Endothelial cell of umbilical vein (primary cell): Measurements from ENCODE around the gene HNRNPM. TPM values are rescaled to one million over a fixed set of nuclear protein-coding genes. Genes with fewer than 3 reads are reported as not detected.

Experiments
- BruUV-seq: library from RNA; stranded (reverse); fragments of 400-500 nt; replicated peaks from 2 replicates; lab custom pipeline; 2021; lab: Mats Ljungman, UMichigan
- CTCF ChIA-PET: fragments of 300-600, 350-600 bp; sonication (Branson Sonifier 250); formaldehyde crosslinking; loops from one replicate; lab custom pipeline; 2021; ENCODE audit warnings: antibody characterized with exemption, inconsistent platforms; lab: Charles Lee
- POLR2A ChIA-PET: fragments of 300-600, 350-600 bp; sonication (Branson Sonifier 250); formaldehyde crosslinking; loops from one replicate; lab custom pipeline; 2021; ENCODE audit warnings: antibody characterized with exemption, inconsistent platforms; lab: Charles Lee
- DNase-seq: peaks from one replicate; pipeline ENCODE4 v3.0.0-alpha.2; 2011; ENCODE audit warnings: low read depth, low spot score
- FAIRE-seq: peaks from 2 replicates; lab custom pipeline; 2011; peaks lifted over from hg19 to GRCh38; lab: Jason Lieb, UNC
- H2AFZ ChIP-seq: 2 replicates; pipeline ENCODE4 v1.6.0; 2012; ENCODE audit warnings: low read depth, low read length, control low read depth, inconsistent platforms
- H3K27ac ChIP-seq: 2 replicates; pipeline ENCODE4 v1.5.1; 2011; ENCODE audit warnings: low read depth, mild to moderate bottlenecking, control low read depth, low read length, moderate library complexity; ENCODE audit not compliant: insufficient read depth
- H3K27me3 ChIP-seq, 2 experiments: 2 replicates each; pipeline versions ENCODE4 v1.6.0 to v1.6.1; 2011; ENCODE audit warnings: low read length in 2 of 2, mixed read lengths in 1 of 2; ENCODE audit not compliant: control insufficient read depth in 2 of 2, insufficient read depth in 2 of 2
- H3K36me3 ChIP-seq, 2 experiments: 2 replicates in 1 of 2; 3 replicates in 1 of 2; pipeline ENCODE4 v1.5.1; 2011; ENCODE audit warnings: low read length in 2 of 2, mild to moderate bottlenecking in 1 of 2, moderate library complexity in 1 of 2; ENCODE audit not compliant: control insufficient read depth in 2 of 2, insufficient read depth in 2 of 2; ENCODE audit errors: extremely low read depth in 1 of 2
- H3K4me1 ChIP-seq: 3 replicates; pipeline ENCODE4 v1.5.1; 2011; ENCODE audit warnings: mild to moderate bottlenecking, low read length; ENCODE audit not compliant: control insufficient read depth, insufficient read depth; ENCODE audit errors: extremely low read depth
- H3K4me2 ChIP-seq: 2 replicates; pipeline ENCODE4 v1.6.1; 2011; ENCODE audit warnings: low read length, control low read depth, mixed read lengths; ENCODE audit not compliant: insufficient read depth
- H3K4me3 ChIP-seq, 3 experiments: fragments of 200-600 bp in 1 of 3; sonication (generic), shearing (Covaris generic) in 1 of 3; replicated peaks in 1 of 3; 2 replicates each; pipeline ENCODE4 v1.5.1; 2011 to 2016; ENCODE audit warnings: control low read depth in 3 of 3, low read length in 3 of 3, mild to moderate bottlenecking in 2 of 3, inconsistent platforms in 1 of 3, low read depth in 1 of 3, moderate library complexity in 1 of 3; ENCODE audit not compliant: insufficient read depth in 1 of 3
- H3K79me2 ChIP-seq: 2 replicates; pipeline ENCODE4 v1.6.0; 2012; ENCODE audit warnings: low read length, inconsistent platforms; ENCODE audit not compliant: control insufficient read depth, insufficient read depth
- H3K9ac ChIP-seq: replicated peaks from 2 replicates; pipeline ENCODE3; 2011; ENCODE audit warnings: low read length, control low read depth; ENCODE audit not compliant: insufficient read depth; ENCODE audit errors: extremely low read depth
- H3K9me1 ChIP-seq: replicated peaks from 3 replicates; pipeline ENCODE4 v1.6.0; 2011; ENCODE audit warnings: mild to moderate bottlenecking, low read length; ENCODE audit not compliant: control insufficient read depth, insufficient read depth; ENCODE audit errors: extremely low read depth
- H3K9me3 ChIP-seq: replicated peaks from 2 replicates; pipeline ENCODE4 v1.5.1; 2012; ENCODE audit warnings: low read length, inconsistent platforms; ENCODE audit not compliant: control insufficient read depth, insufficient read depth
- H4K20me1 ChIP-seq: replicated peaks from 2 replicates; pipeline ENCODE3; 2011; ENCODE audit warnings: mild to moderate bottlenecking, low read length; ENCODE audit not compliant: control insufficient read depth, insufficient read depth; ENCODE audit errors: extremely low read depth
- CTCF ChIP-seq, 2 donors: IDR thresholded peaks; 1 replicate in 1 of 2; 2 replicates in 1 of 2; pipeline ENCODE4 v1.5.1; 2011; ENCODE audit warnings: low read length in 2 of 2, mild to moderate bottlenecking in 2 of 2, moderate library complexity in 2 of 2, control low read depth in 1 of 2, inconsistent platforms in 1 of 2, low read depth in 1 of 2; ENCODE audit not compliant: insufficient read depth in 1 of 2; ENCODE audit errors: extremely low read depth in 1 of 2
- EZH2 ChIP-seq: IDR thresholded peaks from 2 replicates; pipeline ENCODE4 v1.6.1; 2012; ENCODE audit warnings: borderline replicate concordance, low read depth, mild to moderate bottlenecking, moderate library complexity, low read length, inconsistent platforms; ENCODE audit not compliant: severe bottlenecking
- FOS ChIP-seq: IDR thresholded peaks from 2 replicates; pipeline ENCODE4 v1.6.1; 2011; ENCODE audit warnings: mild to moderate bottlenecking, low read length, moderate library complexity, borderline replicate concordance; ENCODE audit not compliant: insufficient read depth
- GATA2 ChIP-seq: IDR thresholded peaks from 2 replicates; pipeline ENCODE4 v1.7.0; 2011; ENCODE audit warnings: low read depth, mild to moderate bottlenecking, moderate library complexity, mixed read lengths, low read length; ENCODE audit not compliant: insufficient read length, insufficient read depth
- JUN ChIP-seq: IDR thresholded peaks from 2 replicates; pipeline ENCODE4 v1.6.1; 2011; ENCODE audit warnings: borderline replicate concordance, low read depth; ENCODE audit not compliant: insufficient read length, insufficient read depth
- POLR2A ChIP-seq: IDR thresholded peaks from 2 replicates; pipeline ENCODE4 v1.6.1; 2012; ENCODE audit warnings: low read depth, mild to moderate bottlenecking, control low read depth, low read length
- POLR2AphosphoS5 ChIP-seq: IDR thresholded peaks from 2 replicates; pipeline ENCODE4 v1.6.1; 2012; ENCODE audit warnings: low read depth, mild to moderate bottlenecking, control low read depth, low read length, moderate library complexity; ENCODE audit not compliant: insufficient read depth
- dilution Hi-C: fragments of 300-500 bp; cut with MboI; formaldehyde crosslinking; loops from one replicate; pipeline ENCODE4 v1.15.0; 2019; ENCODE audit warnings: low sequenced_read_pairs; ENCODE audit not compliant: extremely low pct_ligation_motif_present
- intact Hi-C: fragments of 100-400 bp; cut with micrococcal nuclease; formaldehyde crosslinking; loops from one replicate; pipeline ENCODE4 v1.10.0; 2022
- polyA plus RNA-seq, 4 experiments: library from polyadenylated mRNA; depleted of rRNA in 3 of 4; stranded (reverse) in 3 of 4; unstranded in 1 of 4; fragments of >200 nt; gene quantifications; 2 replicates each; pipeline versions ENCODE4 v1.2.1 to v1.2.3, GENCODE V29; 2011 to 2012; ENCODE audit warnings: missing spikeins in 1 of 4
- total RNA-seq: library from RNA; stranded (reverse); gene quantifications from 2 replicates; pipeline ENCODE4 v1.2.3, GENCODE V29; 2021

HNRNPM gene
- total and polyA plus RNA-seq, 2 donors (not counting 3 experiments of a cell fraction or from before 2014, with no cell fraction given), result 244 to 301 TPM

GRCh38 chr19:8511573-8512101, 66.9 kb downstream of the HNRNPM start:
- POLR2A ChIA-PET, result no interaction called here

More at GRCh38 chr19:8511573-8512101, 66.9 kb downstream of the HNRNPM start:
- dilution Hi-C loops, result no loop called here
- H3K27me3 ChIP-seq, result no peaks in the 10 kb centered on the region
- intact Hi-C loops, result no loop called here
- DNase-seq (no peak), FAIRE-seq (no peak)
- H3K79me2 ChIP-seq, result no peaks in the 10 kb centered on the region
- no peak overlapping the region for H3K4me2 ChIP-seq
- CTCF ChIA-PET, result no interaction called here
- TF ChIP-seq CTCF (IDR thresholded peaks at IDR 0.05; ENCODE audit: extremely low read depth in 1 of 2, insufficient read depth in 1 of 2, low read depth in 1 of 2, low read length in 2 of 2) (no peak), JUN (no peak), POLR2A (no peak), FOS (no peak), POLR2AphosphoS5 (no peak), EZH2 (no peak), GATA2 (no peak)
- H3K9me3 ChIP-seq, result no peaks in the 10 kb centered on the region
- H3K27ac ChIP-seq, result no peak overlapping the region
- no peak overlapping the region for H3K9ac ChIP-seq
- H3K4me1 ChIP-seq, result peaks cover 11% of the 10 kb centered on the region
- no TSS peak for BruUV-seq
- H4K20me1 ChIP-seq, result no peaks in the 10 kb centered on the region
- H3K4me3 ChIP-seq, result no peak overlapping the region
- H3K9me1 ChIP-seq, result no peaks in the 10 kb centered on the region
- H3K36me3 ChIP-seq, result no peaks in the 10 kb centered on the region
- no peak overlapping the region for H2AFZ ChIP-seq
